ENCODE measurements around the gene PAPOLB.

PAPOLB gene

DNA sequence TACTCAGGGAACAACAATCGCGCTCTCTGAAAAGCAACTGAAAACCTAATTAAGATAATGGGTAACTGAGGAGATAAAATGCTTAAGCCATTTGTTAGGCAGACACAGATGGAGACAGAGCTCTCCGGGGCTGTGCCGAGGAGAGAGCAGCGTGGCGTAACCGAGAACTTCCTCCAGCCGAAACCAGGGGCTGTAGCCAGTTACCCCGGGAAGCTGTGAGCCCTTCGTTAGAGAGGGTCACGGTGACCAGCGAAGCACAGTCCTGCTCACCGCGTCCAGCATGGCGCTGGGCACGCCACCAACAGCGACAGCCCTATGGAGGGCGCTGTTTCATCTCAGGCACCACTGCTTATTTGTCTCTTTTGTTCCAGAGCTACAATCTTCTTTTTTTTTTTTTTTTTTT is 16.1 kb downstream of the PAPOLB start:
- H3K36me3 ChIP-seq, result no peaks in the 10 kb centered on the region
- H3K27ac ChIP-seq, result no peak overlapping the region
- H3K4me3 ChIP-seq (ENCODE audit: low read depth in 1 of 2, low read length in 1 of 2), result no peak overlapping the region

DNA sequence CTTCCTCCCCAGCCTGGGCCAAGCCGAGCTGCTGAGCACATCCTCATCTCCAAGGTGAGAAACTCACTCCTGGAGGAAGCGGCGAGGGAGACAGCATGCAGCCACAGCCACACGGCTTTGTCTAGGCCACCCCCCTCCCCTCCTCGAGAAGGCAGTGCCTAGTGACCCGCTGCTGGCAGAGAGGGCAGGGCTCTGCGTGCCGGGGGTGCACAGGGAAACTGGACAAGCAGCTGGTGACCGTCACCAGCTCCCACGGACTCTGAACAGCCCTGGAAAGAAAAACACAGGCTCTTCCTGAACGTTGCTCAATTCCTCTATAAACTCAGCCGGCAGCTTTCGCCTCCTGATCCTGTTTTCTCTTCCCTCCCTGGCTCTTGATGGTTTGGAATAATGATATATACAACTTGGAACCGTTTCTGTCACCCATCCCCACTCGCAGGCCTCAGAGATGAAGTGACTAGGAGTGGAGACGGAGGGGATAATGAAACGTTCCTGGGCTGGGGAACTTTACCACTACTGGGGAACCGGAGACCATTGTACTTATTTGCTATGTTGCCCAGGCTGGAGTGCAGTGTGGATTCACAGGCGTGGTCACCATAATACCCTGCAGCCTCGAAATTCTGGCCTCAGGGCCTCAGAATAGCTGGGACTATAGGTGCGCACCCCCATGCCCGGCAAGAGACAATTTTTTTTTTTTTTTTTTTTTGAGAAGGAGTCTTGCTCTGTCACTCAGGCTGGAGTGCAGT is 19.3 kb downstream of the PAPOLB start:
- Histone ChIP-seq H3K9me3 (no peaks in the 10 kb centered on the region), H3K4me1 (ENCODE audit: control insufficient read depth in 1 of 2, insufficient read depth in 1 of 2, low read depth in 1 of 2, low read length in 1 of 2) (no peaks in the 10 kb centered on the region), H3K4me3 (ENCODE audit: low read depth in 1 of 2, low read length in 1 of 2) (no peak overlapping the region), H3K27me3 (peaks cover 21% of the 10 kb centered on the region), H3K27ac (no peak overlapping the region), H3K36me3 (no peaks in the 10 kb centered on the region)
- TF ChIP-seq, protein P1, sequence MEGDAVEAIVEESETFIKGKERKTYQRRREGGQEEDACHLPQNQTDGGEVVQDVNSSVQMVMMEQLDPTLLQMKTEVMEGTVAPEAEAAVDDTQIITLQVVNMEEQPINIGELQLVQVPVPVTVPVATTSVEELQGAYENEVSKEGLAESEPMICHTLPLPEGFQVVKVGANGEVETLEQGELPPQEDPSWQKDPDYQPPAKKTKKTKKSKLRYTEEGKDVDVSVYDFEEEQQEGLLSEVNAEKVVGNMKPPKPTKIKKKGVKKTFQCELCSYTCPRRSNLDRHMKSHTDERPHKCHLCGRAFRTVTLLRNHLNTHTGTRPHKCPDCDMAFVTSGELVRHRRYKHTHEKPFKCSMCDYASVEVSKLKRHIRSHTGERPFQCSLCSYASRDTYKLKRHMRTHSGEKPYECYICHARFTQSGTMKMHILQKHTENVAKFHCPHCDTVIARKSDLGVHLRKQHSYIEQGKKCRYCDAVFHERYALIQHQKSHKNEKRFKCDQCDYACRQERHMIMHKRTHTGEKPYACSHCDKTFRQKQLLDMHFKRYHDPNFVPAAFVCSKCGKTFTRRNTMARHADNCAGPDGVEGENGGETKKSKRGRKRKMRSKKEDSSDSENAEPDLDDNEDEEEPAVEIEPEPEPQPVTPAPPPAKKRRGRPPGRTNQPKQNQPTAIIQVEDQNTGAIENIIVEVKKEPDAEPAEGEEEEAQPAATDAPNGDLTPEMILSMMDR (IDR thresholded peaks at IDR 0.05), result no peak

More for the DNA sequence above, 16.1 kb downstream of the PAPOLB start:
- TF ChIP-seq, protein P1 (IDR thresholded peaks at IDR 0.05), result no peak
- no peaks in the 10 kb centered on the region for H3K4me1 ChIP-seq (ENCODE audit: control insufficient read depth in 1 of 2, insufficient read depth in 1 of 2, low read depth in 1 of 2, low read length in 1 of 2)
- no peaks in the 10 kb centered on the region for H3K9me3 ChIP-seq
- peaks cover 28% of the 10 kb centered on the region for H3K27me3 ChIP-seq

DNA sequence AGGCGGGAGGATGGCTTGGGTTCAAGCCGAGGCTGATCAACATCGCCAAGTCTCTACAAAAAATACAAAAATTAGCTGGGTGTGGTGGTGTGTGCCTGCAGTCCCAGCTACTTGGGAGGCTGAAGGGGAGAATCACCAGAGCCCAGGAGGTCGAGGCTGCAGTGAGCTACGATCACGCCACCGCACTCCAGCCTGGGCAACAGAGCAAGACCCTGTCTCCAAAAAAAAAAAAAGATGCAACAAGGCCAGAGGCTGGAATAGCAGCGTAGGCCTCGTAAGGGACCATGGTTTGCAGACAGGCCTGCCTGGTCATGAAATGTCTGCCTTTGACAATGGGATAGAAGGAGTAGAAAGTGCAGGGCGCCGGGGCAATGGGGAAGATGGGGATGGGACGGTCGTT is 20.0 kb downstream of the PAPOLB start:
- Histone ChIP-seq H3K27ac (no peak overlapping the region), H3K4me1 (ENCODE audit: control insufficient read depth in 1 of 2, insufficient read depth in 1 of 2, low read depth in 1 of 2, low read length in 1 of 2) (no peaks in the 10 kb centered on the region), H3K4me3 (ENCODE audit: low read depth in 1 of 2, low read length in 1 of 2) (no peak overlapping the region), H3K9me3 (no peaks in the 10 kb centered on the region), H3K27me3 (peaks cover 17% of the 10 kb centered on the region), H3K36me3 (no peaks in the 10 kb centered on the region)
- TF ChIP-seq, protein P1 (IDR thresholded peaks at IDR 0.05), result no peak

DNA sequence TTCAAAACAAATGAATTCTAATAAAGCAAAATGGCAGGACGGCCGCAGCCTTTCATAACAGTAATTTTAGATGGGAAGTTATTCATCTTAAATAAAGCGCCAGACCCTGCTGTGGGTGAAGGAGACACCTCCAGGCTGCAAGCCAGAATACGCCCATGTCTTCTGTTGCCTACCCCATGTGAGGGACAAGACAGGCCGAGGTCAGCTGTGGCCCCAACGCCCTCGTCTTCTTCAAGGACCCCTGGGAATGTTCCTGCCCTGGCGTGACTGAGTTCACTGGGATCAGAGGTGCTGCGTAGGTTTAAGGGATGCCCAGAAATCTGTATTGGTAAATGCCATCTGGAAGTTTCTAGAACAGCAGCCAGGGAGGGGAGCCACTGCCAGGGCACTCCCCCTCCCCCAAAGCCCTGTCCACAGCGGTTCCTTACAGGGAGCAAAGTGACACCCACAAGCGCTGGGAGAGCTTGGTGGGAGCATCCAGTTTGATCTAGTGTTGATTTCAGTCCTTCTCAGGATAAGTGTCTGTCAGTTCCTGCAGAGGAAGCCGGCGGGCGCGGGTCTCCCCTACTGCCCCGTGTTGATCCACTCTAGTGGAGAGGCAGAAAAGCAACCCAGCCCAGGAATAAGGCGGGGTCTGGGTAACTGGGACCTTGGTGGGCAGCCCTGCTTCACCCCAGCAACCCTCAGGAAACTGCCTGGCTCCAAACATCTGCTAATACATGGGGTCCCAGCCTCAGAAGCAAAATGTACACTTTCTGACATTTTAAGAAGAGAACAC is 20.6 kb downstream of the PAPOLB start:
- no peaks in the 10 kb centered on the region for H3K36me3 ChIP-seq
- no peak overlapping the region for H3K4me3 ChIP-seq (ENCODE audit: low read depth in 1 of 2, low read length in 1 of 2)
- no peak overlapping the region for H3K27ac ChIP-seq
- H3K9me3 ChIP-seq, result no peaks in the 10 kb centered on the region
- peaks cover 11% of the 10 kb centered on the region for H3K27me3 ChIP-seq
- TF ChIP-seq, protein P1 (IDR thresholded peaks at IDR 0.05), result no peak
- H3K4me1 ChIP-seq (ENCODE audit: control insufficient read depth in 1 of 2, insufficient read depth in 1 of 2, low read depth in 1 of 2, low read length in 1 of 2), result no peaks in the 10 kb centered on the region

DNA sequence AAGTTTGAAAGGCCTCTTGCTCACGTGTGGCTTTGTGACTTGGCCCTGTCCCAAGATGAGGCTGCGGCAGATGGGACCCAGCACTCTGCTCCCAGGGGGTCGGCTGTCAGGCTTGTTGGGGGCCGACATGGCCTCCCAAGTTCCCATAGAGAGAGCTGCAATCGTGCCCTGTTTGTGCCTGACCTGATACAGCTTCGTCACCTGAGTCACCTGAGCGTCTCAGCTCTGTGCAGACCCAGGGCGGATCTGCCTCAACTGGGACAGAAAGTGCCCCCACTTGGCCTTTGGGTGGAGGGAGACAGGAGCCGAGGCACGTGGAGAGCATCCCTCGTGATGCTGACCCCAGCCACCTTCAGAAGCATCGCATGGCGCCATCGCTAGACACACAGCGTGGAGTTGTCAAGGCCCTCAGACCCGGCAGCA is 21.7 kb downstream of the PAPOLB start:
- Histone ChIP-seq H3K9me3 (no peaks in the 10 kb centered on the region), H3K27me3 (peaks cover under 1% of the 10 kb centered on the region), H3K36me3 (no peaks in the 10 kb centered on the region), H3K4me3 (ENCODE audit: low read depth in 1 of 2, low read length in 1 of 2) (no peak overlapping the region), H3K4me1 (ENCODE audit: control insufficient read depth in 1 of 2, insufficient read depth in 1 of 2, low read depth in 1 of 2, low read length in 1 of 2) (no peaks in the 10 kb centered on the region), H3K27ac (no peak overlapping the region)
- TF ChIP-seq, protein P1 (IDR thresholded peaks at IDR 0.05), result no peak

Measured in neutrophil (primary cell).